Activated CD8-positive, alpha-beta memory T cell treated with anti-CD3 and anti-CD28 coated beads, Interleukin-2, amount 10 ng/mL, durations not matched to agents 7 days and 5 days (primary cell): ENCODE results near the gene TPCN1. TPM values are rescaled to one million over a fixed set of nuclear protein-coding genes. Genes with fewer than 3 reads are reported as not detected.

Experiments used
- ATAC-seq: fragments of 150-1000 bp; cut with Tn5 transposase; one replicate; pipeline ENCODE4 v1.10.0; 2021; ENCODE audit warnings: moderate library complexity
- CTCF ChIA-PET: fragments of 350-600 bp; sonication (Branson Sonifier 250); formaldehyde crosslinking; loops from one replicate; lab custom pipeline; 2021; ENCODE audit warnings: antibody characterized with exemption; lab: Charles Lee
- DNase-seq: peaks from one replicate; pipeline ENCODE4 v3.0.0-alpha.2; 2020
- H3K27ac Mint-ChIP-seq: one replicate; pipeline ENCODE4 v1.8.0; 2021; ENCODE audit warnings: mild to moderate bottlenecking, mixed read lengths
- H3K27me3 Mint-ChIP-seq: one replicate; pipeline ENCODE4 v1.8.0; 2021; ENCODE audit warnings: mixed read lengths
- H3K36me3 Mint-ChIP-seq: one replicate; pipeline ENCODE4 v1.8.0; 2021; ENCODE audit warnings: mild to moderate bottlenecking, mixed read lengths
- H3K4me1 Mint-ChIP-seq: one replicate; pipeline ENCODE4 v1.8.0; 2021; ENCODE audit warnings: mixed read lengths
- H3K4me3 Mint-ChIP-seq: one replicate; pipeline ENCODE4 v1.8.0; 2021; ENCODE audit warnings: mild to moderate bottlenecking, moderate library complexity, mixed read lengths
- H3K9me3 Mint-ChIP-seq: one replicate; pipeline ENCODE4 v1.8.0; 2022; ENCODE audit warnings: low read depth, mixed read lengths
- total RNA-seq, 2 experiments: library from RNA; stranded (reverse); gene quantifications; one replicate each; pipeline ENCODE4 v1.2.3, GENCODE V29; 2021

TPCN1 gene
- total RNA-seq, 2 experiments from 2014 or later: 21.4 to 23.3 TPM

- ATAC-seq (no peak), DNase-seq (no peak)
- H3K9me3 Mint-ChIP-seq: peaks cover 3% of the 10 kb centered on the region
- no peaks in the 10 kb centered on the region for H3K4me1 Mint-ChIP-seq
- CTCF ChIA-PET: no interaction called here
- no peaks in the 10 kb centered on the region for H3K27me3 Mint-ChIP-seq
- peaks cover 13% of the 10 kb centered on the region for H3K36me3 Mint-ChIP-seq
- H3K27ac Mint-ChIP-seq: no peak overlapping the region
- no peak overlapping the region for H3K4me3 Mint-ChIP-seq
Measured at GRCh38 chr12:113252494-113252893, 31.2 kb downstream of the TPCN1 start.

- CTCF ChIA-PET: no interaction called here
Measured at GRCh38 chr12:113253532-113254285, 32.4 kb downstream of the TPCN1 start.

GRCh38 chr12:113254298-113254697 lies 33.0 kb downstream of the TPCN1 start:
- ATAC-seq: no peak
- peaks cover 3% of the 10 kb centered on the region for H3K9me3 Mint-ChIP-seq
- peaks cover 2% of the 10 kb centered on the region for H3K4me1 Mint-ChIP-seq
- H3K36me3 Mint-ChIP-seq: peaks cover 17% of the 10 kb centered on the region
- H3K4me3 Mint-ChIP-seq: no peak overlapping the region
- H3K27me3 Mint-ChIP-seq: no peaks in the 10 kb centered on the region
- no peak for DNase-seq
- CTCF ChIA-PET: interaction anchor here (1.0 kb wide), 1 partner anchor 57 kb away, joined by 4 read pairs; no protein-coding TSS in a partner anchor
- H3K27ac Mint-ChIP-seq: no peak overlapping the region

More at GRCh38 chr12:113253532-113254285, 32.4 kb downstream of the TPCN1 start:
- Mint-ChIP-seq H3K4me3 (no peak overlapping the region), H3K27ac (no peak overlapping the region), H3K36me3 (peaks cover 16% of the 10 kb centered on the region), H3K9me3 (peaks cover 3% of the 10 kb centered on the region), H3K27me3 (no peaks in the 10 kb centered on the region), H3K4me1 (peaks cover 2% of the 10 kb centered on the region)
- DNase-seq (no peak), ATAC-seq (no peak)

- ATAC-seq: no peak
- H3K4me3 Mint-ChIP-seq: no peak overlapping the region
- peaks cover 17% of the 10 kb centered on the region for H3K4me1 Mint-ChIP-seq
- CTCF ChIA-PET: interaction anchor here (0.7 kb wide), 1 partner anchor 701 kb away, joined by 3 read pairs; no protein-coding TSS in a partner anchor
- no peaks in the 10 kb centered on the region for H3K27me3 Mint-ChIP-seq
- no peak for DNase-seq
- H3K36me3 Mint-ChIP-seq: peaks cover 17% of the 10 kb centered on the region
- peaks cover 3% of the 10 kb centered on the region for H3K9me3 Mint-ChIP-seq
- no peak overlapping the region for H3K27ac Mint-ChIP-seq
Measured at GRCh38 chr12:113257564-113257963, 36.3 kb downstream of the TPCN1 start.

GRCh38 chr12:113260127-113260526 lies 38.9 kb downstream of the TPCN1 start:
- H3K4me3 Mint-ChIP-seq: no peak overlapping the region
- no peak overlapping the region for H3K27ac Mint-ChIP-seq
- peaks cover 18% of the 10 kb centered on the region for H3K36me3 Mint-ChIP-seq
- no peaks in the 10 kb centered on the region for H3K27me3 Mint-ChIP-seq
- peaks cover 35% of the 10 kb centered on the region for H3K4me1 Mint-ChIP-seq
- no peaks in the 10 kb centered on the region for H3K9me3 Mint-ChIP-seq
- DNase-seq (no peak), ATAC-seq (no peak)
- CTCF ChIA-PET: interaction anchor here (1.9 kb wide), 1 partner anchor 32 kb away, joined by 4 read pairs; no protein-coding TSS in a partner anchor

GRCh38 chr12:113260636-113261300 lies 39.5 kb downstream of the TPCN1 start:
- peaks cover 20% of the 10 kb centered on the region for H3K36me3 Mint-ChIP-seq
- peaks cover 35% of the 10 kb centered on the region for H3K4me1 Mint-ChIP-seq
- no peak overlapping the region for H3K27ac Mint-ChIP-seq
- no peaks in the 10 kb centered on the region for H3K27me3 Mint-ChIP-seq
- H3K4me3 Mint-ChIP-seq: no peak overlapping the region
- CTCF ChIA-PET: interaction anchor here (1.9 kb wide), 1 partner anchor 32 kb away, joined by 4 read pairs; no protein-coding TSS in a partner anchor
- ATAC-seq (no peak), DNase-seq (no peak)
- no peaks in the 10 kb centered on the region for H3K9me3 Mint-ChIP-seq

- peaks cover 28% of the 10 kb centered on the region for H3K36me3 Mint-ChIP-seq
- H3K27me3 Mint-ChIP-seq: no peaks in the 10 kb centered on the region
- DNase-seq: peak; percentile 69
- peak; percentile 71 for ATAC-seq
- H3K4me3 Mint-ChIP-seq: no peak overlapping the region
- H3K9me3 Mint-ChIP-seq: no peaks in the 10 kb centered on the region
- CTCF ChIA-PET: interaction anchor here (1.4 to 1.9 kb wide), 2 partner anchors 34 to 53 kb away, joined by 4 read pairs; no protein-coding TSS in a partner anchor
- peak overlapping the region; percentile 72 for H3K27ac Mint-ChIP-seq
- H3K4me1 Mint-ChIP-seq: peaks cover 35% of the 10 kb centered on the region
Measured at GRCh38 chr12:113261847-113262470, 40.7 kb downstream of the TPCN1 start.

GRCh38 chr12:113262710-113263109 lies 41.4 kb downstream of the TPCN1 start:
- ATAC-seq: no peak
- Mint-ChIP-seq H3K27me3 (no peaks in the 10 kb centered on the region), H3K36me3 (peaks cover 26% of the 10 kb centered on the region), H3K27ac (peak overlapping the region; percentile 25), H3K4me1 (peaks cover 35% of the 10 kb centered on the region), H3K9me3 (no peaks in the 10 kb centered on the region), H3K4me3 (no peak overlapping the region)
- DNase-seq: no peak
- CTCF ChIA-PET: interaction anchor here (0.6 to 1.4 kb wide), 2 partner anchors 54 to 319 kb away, joined by 3 to 4 read pairs; no protein-coding TSS in a partner anchor

GRCh38 chr12:113263431-113263963 lies 42.2 kb downstream of the TPCN1 start:
- no peak for ATAC-seq
- no peak for DNase-seq
- Mint-ChIP-seq H3K9me3 (no peaks in the 10 kb centered on the region), H3K36me3 (peaks cover 24% of the 10 kb centered on the region), H3K4me1 (peaks cover 33% of the 10 kb centered on the region), H3K27ac (peak overlapping the region; percentile 21), H3K27me3 (no peaks in the 10 kb centered on the region), H3K4me3 (no peak overlapping the region)
- CTCF ChIA-PET: no interaction called here

GRCh38 chr12:113266106-113266895 lies 45.0 kb downstream of the TPCN1 start:
- Mint-ChIP-seq H3K4me3 (no peak overlapping the region), H3K27ac (no peak overlapping the region), H3K36me3 (peaks cover 23% of the 10 kb centered on the region), H3K27me3 (no peaks in the 10 kb centered on the region), H3K9me3 (no peaks in the 10 kb centered on the region), H3K4me1 (peaks cover 29% of the 10 kb centered on the region)
- CTCF ChIA-PET: no interaction called here
- ATAC-seq (no peak), DNase-seq (no peak)

- DNase-seq (no peak), ATAC-seq (no peak)
- Mint-ChIP-seq H3K9me3 (no peaks in the 10 kb centered on the region), H3K4me1 (peaks cover 17% of the 10 kb centered on the region), H3K4me3 (no peak overlapping the region), H3K27ac (no peak overlapping the region), H3K27me3 (no peaks in the 10 kb centered on the region), H3K36me3 (peaks cover 24% of the 10 kb centered on the region)
- CTCF ChIA-PET: no interaction called here
Measured at GRCh38 chr12:113267621-113268020, 46.4 kb downstream of the TPCN1 start.

GRCh38 chr12:113268136-113268535 lies 46.9 kb downstream of the TPCN1 start:
- no peaks in the 10 kb centered on the region for H3K27me3 Mint-ChIP-seq
- peaks cover 14% of the 10 kb centered on the region for H3K4me1 Mint-ChIP-seq
- no peak overlapping the region for H3K27ac Mint-ChIP-seq
- no peak overlapping the region for H3K4me3 Mint-ChIP-seq
- ATAC-seq (no peak), DNase-seq (no peak)
- CTCF ChIA-PET: interaction anchor here (1.0 kb wide), 1 partner anchor 82 kb away, joined by 3 read pairs; no protein-coding TSS in a partner anchor
- H3K9me3 Mint-ChIP-seq: no peaks in the 10 kb centered on the region
- H3K36me3 Mint-ChIP-seq: peaks cover 22% of the 10 kb centered on the region
